Stimulated activated CD8-positive, alpha-beta memory T cell treated with anti-CD3 and anti-CD28 coated beads, Interleukin-15, amount 100 ng/mL, for 24 hours (primary cell): ENCODE results near the gene METTL2A.
A peak's percentile ranks its signal among the peaks of the same experiment; 100 is the strongest.
"Not testable (repeated sequence)": the region's sequence is repeated elsewhere in the genome, so short reads cannot be mapped to it uniquely, and the experiment has no call there.

Experiments
- DNase-seq: peaks from one replicate; pipeline ENCODE4 v3.0.0-alpha.2; 2020; ENCODE audit warnings: low read depth

METTL2A gene

GRCh38 chr17:62471380-62471880 lies 47.7 kb downstream of the METTL2A start:
- not testable (repeated sequence) for DNase-seq

- DNase-seq = not testable (repeated sequence)
These were observed 49.6 kb downstream of the METTL2A start for GRCh38 chr17:62473030-62473982.

DNA sequence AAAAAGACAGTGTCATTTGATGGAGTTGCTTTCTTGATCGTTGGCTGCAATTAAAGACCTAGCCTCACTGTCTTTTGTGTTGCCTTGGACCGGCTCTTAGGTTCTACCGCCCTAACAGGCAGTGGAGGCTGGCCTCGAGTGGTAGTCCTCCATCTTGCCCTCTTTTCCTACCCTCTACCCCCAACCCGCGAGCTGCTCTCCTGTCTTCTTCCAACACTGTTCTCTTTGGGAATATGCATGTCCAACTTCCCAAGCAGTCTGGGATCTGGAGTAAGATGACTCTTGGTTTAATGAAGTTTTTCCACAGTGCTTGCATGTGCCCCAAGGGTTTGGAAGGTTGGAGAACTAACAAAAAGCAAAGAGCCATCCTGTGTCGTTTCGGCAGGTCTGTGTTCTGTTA lies 53.4 kb downstream of the METTL2A start:
- DNase-seq = not testable (repeated sequence)

- DNase-seq = not testable (repeated sequence)
These were observed 54.2 kb downstream of the METTL2A start for GRCh38 chr17:62477718-62478408.

DNA sequence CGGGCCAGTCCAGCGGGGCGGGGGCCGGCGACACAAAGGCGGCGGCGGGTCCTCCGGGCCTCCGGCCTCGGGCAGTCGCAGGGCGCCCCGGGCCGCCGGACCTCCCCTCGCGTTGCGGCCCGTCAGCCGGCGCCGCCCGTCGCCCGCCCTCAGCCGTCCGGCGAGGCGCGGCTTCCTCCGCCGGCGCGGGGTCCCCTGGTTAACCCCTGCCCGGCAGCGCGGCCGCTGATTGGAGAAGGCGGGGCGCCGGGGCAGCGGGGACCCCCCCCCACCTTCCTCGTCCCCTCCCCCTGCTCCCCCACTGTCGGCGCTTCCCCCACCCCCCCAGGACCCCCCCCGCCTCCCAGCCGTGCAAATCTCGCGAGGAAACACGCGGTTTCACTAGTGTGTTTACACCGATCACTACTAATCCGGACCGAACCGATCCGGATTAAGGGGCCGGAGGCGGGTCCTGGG lies 54.8 kb downstream of the METTL2A start, which contains the start of gene TLK2:
Gene TLK2, plus strand, starts transcription at position 402 of the 456 bp plus-strand sequence. CDS start 2,301 bp downstream, outside the sequence.
- peak; percentile 42 for DNase-seq

- DNase-seq = not testable (repeated sequence)
These were observed 55.4 kb downstream of the METTL2A start for GRCh38 chr17:62478880-62479638.

DNA sequence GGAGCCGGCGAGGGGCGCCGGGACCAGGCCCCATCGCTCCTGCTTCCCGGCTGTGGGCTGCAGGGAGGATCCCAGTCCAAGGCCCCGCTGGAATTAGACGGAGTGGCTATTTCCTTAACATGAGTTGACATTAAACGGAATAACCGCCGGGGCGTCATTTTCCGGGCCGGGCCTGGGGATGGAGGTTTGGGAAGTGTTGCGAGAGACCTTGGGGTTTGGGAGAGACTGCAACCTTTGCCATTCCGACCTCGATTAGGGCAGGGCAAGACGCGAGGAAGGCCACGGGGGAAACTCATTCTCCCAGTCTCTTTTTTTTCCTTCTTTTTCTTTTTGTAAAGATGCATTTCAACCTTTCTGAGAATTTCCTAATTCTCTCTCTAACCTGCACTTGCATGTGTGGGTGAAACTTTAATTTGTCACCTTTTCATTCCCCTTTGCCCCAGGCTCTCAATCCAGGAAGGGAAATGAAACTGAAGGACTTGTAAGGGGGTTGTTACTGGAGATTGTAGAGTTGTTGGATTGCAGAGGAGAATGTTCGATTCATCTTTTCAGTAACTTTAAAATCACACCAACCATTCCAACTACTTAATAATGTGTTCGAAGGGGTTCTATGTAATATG lies 56.1 kb downstream of the METTL2A start:
- not testable (repeated sequence) for DNase-seq

DNA sequence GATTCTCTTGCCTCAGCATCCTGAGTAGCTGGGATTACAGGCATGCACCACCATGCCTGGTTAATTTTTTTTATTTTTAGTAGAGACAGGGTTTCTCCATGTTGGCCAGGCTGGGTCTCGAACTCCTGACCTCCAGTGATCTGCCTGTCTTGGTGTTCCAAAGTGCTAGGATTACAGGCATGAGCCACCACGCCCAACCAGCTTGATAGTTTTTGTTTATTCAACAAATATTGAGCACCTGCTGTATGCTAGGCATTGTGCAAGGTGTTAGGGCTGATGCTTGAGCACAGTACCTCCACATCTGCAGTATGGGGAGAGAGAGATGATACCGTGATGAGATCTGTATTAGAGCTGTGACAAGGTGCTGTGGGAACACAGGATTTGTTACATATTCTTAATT lies 58.9 kb downstream of the METTL2A start:
- DNase-seq = not testable (repeated sequence)

DNA sequence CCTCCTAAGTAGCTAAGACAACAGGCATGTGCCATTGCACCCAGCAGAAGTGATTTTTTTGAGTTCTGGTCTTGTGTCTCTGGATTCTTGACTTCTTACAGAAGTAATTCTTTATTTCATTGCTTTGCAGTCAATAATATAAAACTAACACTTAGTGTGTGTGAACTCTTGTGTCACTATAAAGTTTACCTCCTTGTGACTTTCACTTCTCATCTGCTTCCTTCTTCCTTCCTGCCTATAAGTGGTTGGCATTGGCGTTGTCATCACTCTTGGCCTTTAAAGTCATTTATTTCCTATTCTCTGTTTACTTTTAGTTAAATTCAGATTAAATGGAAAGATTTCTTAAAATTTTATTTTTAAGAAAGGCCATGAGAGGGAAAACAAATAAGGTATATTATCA lies 67.3 kb downstream of the METTL2A start:
- not testable (repeated sequence) for DNase-seq

DNA sequence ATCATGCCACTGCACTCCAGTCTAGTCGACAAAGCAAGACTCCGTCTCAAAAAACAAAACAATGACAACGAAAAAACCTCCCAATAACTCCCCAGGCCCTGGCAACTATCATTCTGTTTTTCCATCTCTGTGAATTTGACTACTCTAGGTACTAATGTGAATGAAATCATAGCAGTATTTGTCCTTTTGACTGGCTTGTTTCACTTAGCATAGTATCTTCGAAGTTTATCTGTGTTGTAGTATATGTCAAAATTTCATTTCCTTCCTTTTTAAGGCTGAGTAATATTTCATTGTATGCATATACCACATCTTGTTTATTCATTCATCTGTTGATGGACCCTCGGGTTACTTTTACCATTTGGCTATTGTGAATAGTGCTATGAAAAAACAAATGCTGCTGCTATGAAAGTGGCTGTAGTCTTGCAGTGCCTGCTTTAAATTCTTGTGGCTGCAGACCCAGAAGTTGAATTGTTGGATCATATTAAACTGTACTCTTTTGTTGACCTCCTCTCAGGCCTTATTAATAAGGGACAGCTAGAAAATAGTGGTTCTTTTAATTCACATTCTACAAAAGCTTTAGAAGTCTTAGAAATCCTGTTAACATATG lies 69.5 kb downstream of the METTL2A start:
- not testable (repeated sequence) for DNase-seq

DNA sequence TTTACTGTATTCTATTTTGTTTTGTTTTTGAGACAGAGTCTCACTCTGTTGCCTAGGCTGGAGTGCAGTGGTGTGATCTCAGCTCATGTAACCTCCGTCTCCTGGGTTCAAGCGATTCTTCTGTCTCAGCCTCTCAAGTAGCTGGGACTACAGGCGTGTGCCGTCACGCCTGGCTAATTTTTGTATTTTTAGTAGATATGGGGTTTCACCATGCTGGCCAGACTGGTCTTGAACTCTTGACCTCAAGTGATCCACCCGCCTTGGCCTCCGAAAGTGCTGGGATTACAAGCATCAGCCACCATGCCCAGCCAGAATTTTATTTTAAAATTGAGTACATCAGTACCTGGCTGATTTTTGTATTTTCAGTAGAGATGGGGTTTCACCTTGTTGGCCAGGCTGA lies 70.4 kb downstream of the METTL2A start:
- DNase-seq = not testable (repeated sequence)

GRCh38 chr17:62496344-62496743 lies 72.6 kb downstream of the METTL2A start:
- not testable (repeated sequence) for DNase-seq

GRCh38 chr17:62498796-62499195 lies 75.1 kb downstream of the METTL2A start:
- not testable (repeated sequence) for DNase-seq
